GM12878 (cell line): Measurements from ENCODE around the gene DOHH. TPM values are rescaled to one million over a fixed set of nuclear protein-coding genes. Genes with fewer than 3 reads are reported as not detected.

ENCODE experiments used
- ATAC-seq: fragments of 200-7000 bp; cut with Tn5 transposase; 3 replicates; pipeline ENCODE4 v1.9.1; 2020; ENCODE audit warnings: mild to moderate bottlenecking, moderate library complexity
- BruUV-seq: library from RNA; stranded (reverse); fragments of 400-500 nt; replicated peaks from 2 replicates; lab custom pipeline; 2021; lab: Mats Ljungman, UMichigan
- CTCF ChIA-PET: fragments of 300-600 bp; sonication (Branson Sonifier 250); formaldehyde crosslinking; extraction: SDS; loops from one replicate; lab custom pipeline; 2021; ENCODE audit warnings: inconsistent platforms; lab: Yijun Ruan, JAX
- POLR2A ChIA-PET: fragments of 350-600 bp; formaldehyde crosslinking; extraction: SDS; loops from one replicate; lab custom pipeline; 2021; ENCODE audit warnings: inconsistent platforms; lab: Charles Lee
- RAD21 ChIA-PET: fragments of 300-600 bp; sonication (Branson Sonifier 250); formaldehyde crosslinking; loops from one replicate; lab custom pipeline; 2023; ENCODE audit warnings: antibody characterized with exemption; ENCODE audit not compliant: unreplicated experiment; lab: Charles Lee
- SMC1A ChIA-PET: fragments of 300-600 bp; sonication (Branson Sonifier 250); formaldehyde crosslinking; loops from one replicate; lab custom pipeline; 2023; ENCODE audit not compliant: unreplicated experiment, uncharacterized antibody; lab: Charles Lee
- DNase-seq: peaks from one replicate; pipeline ENCODE4 v3.0.0-alpha.2; 2011; ENCODE audit warnings: low read depth, low spot score
- FAIRE-seq: peaks from 3 replicates; lab custom pipeline; 2011; peaks lifted over from hg19 to GRCh38; lab: Jason Lieb, UNC
- H2AFZ ChIP-seq: 2 replicates; pipeline ENCODE4 v1.6.0; 2011; ENCODE audit warnings: low read depth, low read length, control low read depth; ENCODE audit not compliant: control insufficient read depth
- H3K27ac ChIP-seq: 2 replicates; pipeline ENCODE4 v1.5.1; 2011; ENCODE audit warnings: control low read depth; ENCODE audit not compliant: control insufficient read depth, insufficient read depth
- H3K27me3 ChIP-seq, 2 experiments: replicated peaks in 1 of 2; 2 replicates each; pipeline versions ENCODE4 v1.6.0 to v1.6.1; 2011; ENCODE audit warnings: low read length in 1 of 2; ENCODE audit not compliant: control insufficient read depth in 2 of 2, insufficient read depth in 2 of 2
- H3K36me3 ChIP-seq, 2 experiments: 2 replicates each; pipeline ENCODE4 v1.5.1; 2011; ENCODE audit warnings: low read length in 1 of 2; ENCODE audit not compliant: control insufficient read depth in 2 of 2, insufficient read depth in 2 of 2
- H3K4me1 ChIP-seq: 2 replicates; pipeline ENCODE4 v1.6.1; 2011; ENCODE audit warnings: mild to moderate bottlenecking, low read length, moderate library complexity, mixed read lengths; ENCODE audit not compliant: control insufficient read depth, insufficient read depth
- H3K4me2 ChIP-seq: 2 replicates; pipeline ENCODE4 v1.6.0; 2011; ENCODE audit warnings: control low read depth; ENCODE audit not compliant: control insufficient read depth, insufficient read depth
- H3K4me3 ChIP-seq: fragments of 200-600 bp; sonication (generic); 2 replicates; pipeline ENCODE4 v1.5.1; 2016
- H3K79me2 ChIP-seq: 2 replicates; pipeline ENCODE4 v1.6.0; 2011; ENCODE audit warnings: low read length; ENCODE audit not compliant: control insufficient read depth, insufficient read depth
- H3K9ac ChIP-seq: 2 replicates; pipeline ENCODE4 v1.8.0; 2011; ENCODE audit warnings: low read length, control low read depth, mixed read lengths; ENCODE audit not compliant: control insufficient read depth, insufficient read depth
- H3K9me3 ChIP-seq: replicated peaks from 3 replicates; pipeline ENCODE4 v1.5.1; 2011; ENCODE audit warnings: mild to moderate bottlenecking, low read length; ENCODE audit not compliant: control insufficient read depth, insufficient read depth
- H4K20me1 ChIP-seq: 2 replicates; pipeline ENCODE4 v1.6.0; 2011; ENCODE audit not compliant: control insufficient read depth, insufficient read depth
- ATF7 ChIP-seq: fragments of 450-650 bp; IDR thresholded peaks from 2 replicates; pipeline ENCODE4 v1.6.1; 2016; ENCODE audit warnings: low read depth, mild to moderate bottlenecking
- BACH1 ChIP-seq: fragments of 450-650 bp; IDR thresholded peaks from 2 replicates; pipeline ENCODE4 v1.6.1; 2017; ENCODE audit warnings: mild to moderate bottlenecking, borderline replicate concordance
- CREM ChIP-seq: IDR thresholded peaks from 2 replicates; pipeline ENCODE4 v1.6.1; 2014; ENCODE audit warnings: antibody characterized with exemption, low read depth
- ESRRA ChIP-seq: IDR thresholded peaks from 2 replicates; pipeline ENCODE4 v1.6.1; 2012; ENCODE audit warnings: mild to moderate bottlenecking, low read length, improper control_type of control experiment
- EZH2 ChIP-seq: IDR thresholded peaks from 2 replicates; pipeline ENCODE4 v1.6.1; 2012; ENCODE audit warnings: low read depth, mild to moderate bottlenecking, control low read depth, inconsistent platforms, low read length, borderline replicate concordance; ENCODE audit not compliant: control insufficient read depth
- FOS ChIP-seq: IDR thresholded peaks from 3 replicates; pipeline ENCODE4 v1.6.1; 2011; ENCODE audit warnings: borderline replicate concordance; ENCODE audit not compliant: insufficient read length; ENCODE audit errors: extremely low read depth
- GABPA ChIP-seq: IDR thresholded peaks from 2 replicates; pipeline ENCODE4 v1.6.1; 2014; ENCODE audit warnings: antibody characterized with exemption, low read depth, mild to moderate bottlenecking, inconsistent platforms
- HCFC1 ChIP-seq: fragments of 150-350 bp; IDR thresholded peaks from 2 replicates; pipeline ENCODE4 v1.6.1; 2014; ENCODE audit warnings: low read length
- PAX5 ChIP-seq: IDR thresholded peaks from 2 replicates; pipeline ENCODE4 v1.6.1; 2011; ENCODE audit warnings: low read depth, low read length, borderline replicate concordance
- RBBP5 ChIP-seq: fragments of 200-600 bp; sonication (generic); conservative IDR thresholded peaks from 2 replicates; pipeline ENCODE4 v1.6.1; 2016
- SUPT20H ChIP-seq: IDR thresholded peaks from 2 replicates; pipeline ENCODE4 v1.6.1; 2011; ENCODE audit warnings: low read depth, mild to moderate bottlenecking, low read length, moderate library complexity, borderline replicate concordance; ENCODE audit not compliant: control insufficient read depth
- USF1 ChIP-seq: IDR thresholded peaks from 2 replicates; pipeline ENCODE4 v1.6.1; 2011; ENCODE audit warnings: borderline replicate concordance, low read depth, mild to moderate bottlenecking, moderate library complexity, mixed read lengths, low read length; ENCODE audit not compliant: insufficient read depth; ENCODE audit errors: extremely low read length
- WRNIP1 ChIP-seq: IDR thresholded peaks from 2 replicates; pipeline ENCODE4 v1.6.1; 2011; ENCODE audit warnings: low read depth, low read length, improper control_type of control experiment, borderline replicate concordance
- ZBED1 ChIP-seq: IDR thresholded peaks from 2 replicates; pipeline ENCODE4 v1.6.1; 2016; ENCODE audit warnings: borderline replicate concordance
- ZNF217 ChIP-seq: fragments of 450-650 bp; IDR thresholded peaks from 2 replicates; pipeline ENCODE4 v1.6.1; 2017; ENCODE audit warnings: antibody characterized with exemption, mild to moderate bottlenecking
- WGBS: methylation state at CpG from one replicate; pipeline ENCODE4 v1.1.6; 2016; ENCODE audit warnings: low lambda C conversion rate; ENCODE audit not compliant: insufficient replicate concordance, insufficient coverage; ENCODE audit errors: missing lambda C conversion rate; 5-methylcytosine and 5-hydroxymethylcytosine counted together
- in situ Hi-C: fragments of 300-500 bp; cut with MboI; formaldehyde crosslinking; loops from 9 replicates; pipeline ENCODE4 v1.14.3; 2018; ENCODE audit warnings: mixed read lengths
- intact Hi-C: fragments of 100-400 bp; cut with micrococcal nuclease; formaldehyde crosslinking; loops from one replicate; pipeline ENCODE4 v1.14.2; 2022; ENCODE audit not compliant: unreplicated experiment
- polyA plus RNA-seq, 11 experiments: library from polyadenylated mRNA; depleted of rRNA in 4 of 11; unstranded in 6 of 11; stranded (reverse) in 5 of 11; fragments of >200 nt; fragmentation: Nextera tagmentation in 4 of 11; fragmentation: Illumina TruSeq in 1 of 11; extraction: Ambion mirVana in 4 of 11; extraction: Trizol in 1 of 11; gene quantifications; 1 replicate in 1 of 11; 2 replicates in 10 of 11; pipeline versions ENCODE4 v1.2.1 to v1.2.3, GENCODE V29; 2011 to 2016; ENCODE audit warnings: inconsistent platforms in 2 of 11, missing spikeins in 2 of 11, low read depth in 1 of 11
- total RNA-seq, 4 experiments: library from RNA; depleted of rRNA in 3 of 4; stranded (reverse); fragments of >200 nt in 3 of 4; fragmentation: Illumina TruSeq in 1 of 4; extraction: Trizol in 1 of 4; gene quantifications; 2 replicates each; pipeline versions ENCODE4 v1.2.1 to v1.2.3, GENCODE V29; 2013 to 2021

Gene DOHH
- total and polyA plus RNA-seq, 10 of the 15 experiments (the other 5 are each of a cell fraction or from before 2014, with no cell fraction given) = 0.11 to 28.6 (median 11.7) TPM

GRCh38 chr19:3467437-3468198 is 32.9 kb downstream of the DOHH start:
- CTCF ChIA-PET = no interaction called here
- H3K4me2 ChIP-seq = no peak overlapping the region
- no TSS peak for BruUV-seq
- POLR2A ChIA-PET = no interaction called here
- H3K4me3 ChIP-seq = no peak overlapping the region
- no peak for TF ChIP-seq WRNIP1
- TF ChIP-seq BACH1 = no peak
- TF ChIP-seq FOS = no peak
- no peak for TF ChIP-seq ZBED1
- no peak for TF ChIP-seq ZNF217
- no peak for TF ChIP-seq ATF7
- TF ChIP-seq PAX5 = no peak
- TF ChIP-seq CREM = no peak
- TF ChIP-seq HCFC1 = no peak
- no peak for TF ChIP-seq SUPT20H
- TF ChIP-seq EZH2 = no peak
- no peak for TF ChIP-seq USF1
- TF ChIP-seq ESRRA = no peak
- TF ChIP-seq GABPA = no peak
- no peak for TF ChIP-seq RBBP5
- DNase-seq (no peak), ATAC-seq (no peak), FAIRE-seq (no peak)
- WGBS = 73% methylated on average over 10 of the region's 10 CpGs
- no peak overlapping the region for H3K27ac ChIP-seq
- intact Hi-C loops (no loop called here), in situ Hi-C loops (no loop called here)
- no peaks in the 10 kb centered on the region; a peak in 2 of 4 replicates for H3K36me3 ChIP-seq
- H2AFZ ChIP-seq = no peak overlapping the region
- H3K9me3 ChIP-seq = no peaks in the 10 kb centered on the region
- no peaks in the 10 kb centered on the region for H3K27me3 ChIP-seq
- no peaks in the 10 kb centered on the region for H3K4me1 ChIP-seq
- no peak overlapping the region for H3K9ac ChIP-seq
- no peaks in the 10 kb centered on the region for H3K79me2 ChIP-seq
- SMC1A ChIA-PET = no interaction called here
- peaks cover 2% of the 10 kb centered on the region; the same call in 1 of the 2 replicates for H4K20me1 ChIP-seq
- RAD21 ChIA-PET = no interaction called here
